Measurements from ENCODE around the gene P4HTM.
A peak's percentile ranks its signal among the peaks of the same experiment; 100 is the strongest.
"Not testable (repeated sequence)": the region's sequence is repeated elsewhere in the genome, so short reads cannot be mapped to it uniquely, and the experiment has no call there.

Gene P4HTM

GRCh38 chr3:48985831-48986376 is 4.1 kb upstream of the P4HTM start:
- no peak for DNase-seq

GRCh38 chr3:48989126-48989795 is 780 bp upstream of the P4HTM start:
- peak; percentile 60 for DNase-seq

- peak; percentile 2 for DNase-seq
These were observed 812 bp downstream of the P4HTM start for GRCh38 chr3:48990636-48991469.

- DNase-seq = no peak
These were observed 2.0 kb downstream of the P4HTM start for GRCh38 chr3:48991851-48992545.

- DNase-seq = no peak
These were observed 3.8 kb downstream of the P4HTM start for GRCh38 chr3:48993834-48994233.

- no peak for DNase-seq
These were observed 6.6 kb downstream of the P4HTM start for GRCh38 chr3:48996640-48997039.

- no peak for DNase-seq
These were observed 7.1 kb downstream of the P4HTM start for GRCh38 chr3:48997102-48997635.

GRCh38 chr3:48997714-48998637 is 7.9 kb downstream of the P4HTM start:
- no peak for DNase-seq

- no peak for DNase-seq
These were observed 9.2 kb downstream of the P4HTM start for GRCh38 chr3:48999085-48999858.

- no peak for DNase-seq
These were observed 11.1 kb downstream of the P4HTM start for GRCh38 chr3:49001155-49001554.

GRCh38 chr3:49004352-49005302 is 14.6 kb downstream of the P4HTM start:
- DNase-seq = no peak

GRCh38 chr3:49005303-49005680 is 15.3 kb downstream of the P4HTM start:
- no peak for DNase-seq

GRCh38 chr3:49005998-49006397 is 16.0 kb downstream of the P4HTM start:
- no peak for DNase-seq

- DNase-seq = no peak
These were observed 16.5 kb downstream of the P4HTM start for GRCh38 chr3:49006408-49007067.

- peak; percentile 88 for DNase-seq
These were observed 17.2 kb downstream of the P4HTM start, which contains the start of gene WDR6 for GRCh38 chr3:49007068-49007770. Gene WDR6 (plus strand): TSS chr3:49007391. CDS start chr3:49007432, 41 bp downstream.

GRCh38 chr3:49007771-49008528 is 17.9 kb downstream of the P4HTM start:
- peak; percentile 40 for DNase-seq

- not testable (repeated sequence) for DNase-seq
These were observed 18.6 kb downstream of the P4HTM start for GRCh38 chr3:49008627-49009026.

- DNase-seq = no peak
These were observed 19.4 kb downstream of the P4HTM start for GRCh38 chr3:49009396-49009795.

Data from NCI-H2171 treated with DMSO at 0.1 percent for 48 hours (cell line).